HL-60 (cell line): ENCODE results near the gene SLC22A4.

ENCODE experiments used
- DNase-seq, 2 experiments: peaks; one replicate each; pipeline ENCODE4 v3.0.0-alpha.2; 2010 to 2020; ENCODE audit warnings: low read depth in 1 of 2, low spot score in 1 of 2
- H3K27ac ChIP-seq: fragments of 250-450 bp; sonication (Bioruptor Pico); replicated peaks from 2 replicates; pipeline ENCODE4 v1.5.1; 2020; ENCODE audit warnings: mild to moderate bottlenecking, moderate library complexity
- H3K27me3 ChIP-seq: fragments of 250-450 bp; sonication (Bioruptor Pico); 2 replicates; pipeline ENCODE4 v1.5.1; 2021; ENCODE audit warnings: mild to moderate bottlenecking, moderate library complexity; ENCODE audit not compliant: insufficient read depth, poor library complexity, severe bottlenecking
- H3K4me3 ChIP-seq: replicated peaks from 2 replicates; pipeline ENCODE4 v1.5.1; 2011; ENCODE audit warnings: mild to moderate bottlenecking, control low read depth, low read length; ENCODE audit not compliant: insufficient read depth
- GABPA ChIP-seq: IDR thresholded peaks from 2 replicates; pipeline ENCODE4 v1.6.1; 2012; ENCODE audit warnings: low read depth
- POLR2AphosphoS5 ChIP-seq: IDR thresholded peaks from 2 replicates; pipeline ENCODE4 v1.6.1; 2012; ENCODE audit warnings: low read depth
- SPI1 ChIP-seq: IDR thresholded peaks from 2 replicates; pipeline ENCODE4 v1.6.1; 2012; ENCODE audit warnings: low read depth, mild to moderate bottlenecking, borderline replicate concordance
- TF ChIP-seq, protein P1 (sequence below): IDR thresholded peaks from one replicate; pipeline ENCODE4 v1.5.1; 2011; ENCODE audit warnings: low read length, control low read depth, inconsistent platforms; ENCODE audit not compliant: insufficient read depth
- TF ChIP-seq, protein P2 (sequence below): IDR thresholded peaks from 2 replicates; pipeline ENCODE4 v1.6.1; 2012; ENCODE audit warnings: low read depth; ENCODE audit not compliant: insufficient replicate concordance

SLC22A4 gene

DNA sequence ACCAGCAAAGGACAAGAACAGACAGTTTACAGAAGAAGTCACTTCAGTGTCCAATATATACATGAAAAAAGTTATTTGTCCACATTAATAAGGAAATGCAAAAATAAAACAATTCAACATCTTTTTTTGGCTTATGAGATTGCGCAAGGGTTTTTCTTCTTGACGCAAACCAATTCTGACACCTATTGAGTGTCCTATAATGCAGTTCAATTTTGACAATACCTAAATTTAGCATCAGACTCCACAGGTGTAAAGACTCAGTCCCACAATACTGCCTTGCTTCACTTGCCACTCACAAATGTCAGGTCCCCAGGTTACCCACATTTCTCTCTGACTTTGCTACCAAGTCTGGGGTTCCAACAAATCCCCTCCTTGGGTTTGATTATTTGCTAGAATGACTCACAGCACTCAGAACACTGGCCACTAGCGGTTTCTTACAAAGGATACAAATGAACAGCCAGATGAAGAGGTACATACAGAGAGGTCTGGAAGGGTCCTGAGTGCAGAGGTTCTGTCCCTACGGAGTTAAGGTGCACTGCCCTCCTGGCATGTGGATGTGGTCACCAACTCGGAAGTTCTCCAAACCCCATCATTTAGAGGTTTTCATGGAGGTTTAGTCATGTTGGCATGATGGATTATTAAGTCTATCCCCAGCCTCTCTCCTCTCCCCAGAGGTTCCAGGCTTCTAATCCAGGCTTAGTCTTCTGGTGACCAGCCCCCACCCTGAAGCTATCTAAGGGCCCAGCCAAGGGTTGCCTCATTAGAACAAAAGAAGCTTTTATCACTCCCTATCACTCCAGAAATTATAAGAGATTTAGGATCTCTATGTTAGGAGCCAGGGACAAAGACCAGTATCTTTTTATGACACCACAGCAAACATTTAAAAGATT lies 48.3 kb downstream of the SLC22A4 start:
- no peaks in the 10 kb centered on the region for H3K27me3 ChIP-seq
- no peak overlapping the region for H3K27ac ChIP-seq
- DNase-seq, result no peak
- TF ChIP-seq POLR2AphosphoS5, result no peak
- TF ChIP-seq, protein P1, sequence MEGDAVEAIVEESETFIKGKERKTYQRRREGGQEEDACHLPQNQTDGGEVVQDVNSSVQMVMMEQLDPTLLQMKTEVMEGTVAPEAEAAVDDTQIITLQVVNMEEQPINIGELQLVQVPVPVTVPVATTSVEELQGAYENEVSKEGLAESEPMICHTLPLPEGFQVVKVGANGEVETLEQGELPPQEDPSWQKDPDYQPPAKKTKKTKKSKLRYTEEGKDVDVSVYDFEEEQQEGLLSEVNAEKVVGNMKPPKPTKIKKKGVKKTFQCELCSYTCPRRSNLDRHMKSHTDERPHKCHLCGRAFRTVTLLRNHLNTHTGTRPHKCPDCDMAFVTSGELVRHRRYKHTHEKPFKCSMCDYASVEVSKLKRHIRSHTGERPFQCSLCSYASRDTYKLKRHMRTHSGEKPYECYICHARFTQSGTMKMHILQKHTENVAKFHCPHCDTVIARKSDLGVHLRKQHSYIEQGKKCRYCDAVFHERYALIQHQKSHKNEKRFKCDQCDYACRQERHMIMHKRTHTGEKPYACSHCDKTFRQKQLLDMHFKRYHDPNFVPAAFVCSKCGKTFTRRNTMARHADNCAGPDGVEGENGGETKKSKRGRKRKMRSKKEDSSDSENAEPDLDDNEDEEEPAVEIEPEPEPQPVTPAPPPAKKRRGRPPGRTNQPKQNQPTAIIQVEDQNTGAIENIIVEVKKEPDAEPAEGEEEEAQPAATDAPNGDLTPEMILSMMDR, result no peak
- no peak for TF ChIP-seq GABPA
- H3K4me3 ChIP-seq, result no peak overlapping the region

GRCh38 chr5:132344775-132345514 lies 50.8 kb downstream of the SLC22A4 start:
- TF ChIP-seq, protein P1, result no peak
- TF ChIP-seq SPI1 (no peak), POLR2AphosphoS5 (no peak), GABPA (no peak)
- TF ChIP-seq, protein P2, sequence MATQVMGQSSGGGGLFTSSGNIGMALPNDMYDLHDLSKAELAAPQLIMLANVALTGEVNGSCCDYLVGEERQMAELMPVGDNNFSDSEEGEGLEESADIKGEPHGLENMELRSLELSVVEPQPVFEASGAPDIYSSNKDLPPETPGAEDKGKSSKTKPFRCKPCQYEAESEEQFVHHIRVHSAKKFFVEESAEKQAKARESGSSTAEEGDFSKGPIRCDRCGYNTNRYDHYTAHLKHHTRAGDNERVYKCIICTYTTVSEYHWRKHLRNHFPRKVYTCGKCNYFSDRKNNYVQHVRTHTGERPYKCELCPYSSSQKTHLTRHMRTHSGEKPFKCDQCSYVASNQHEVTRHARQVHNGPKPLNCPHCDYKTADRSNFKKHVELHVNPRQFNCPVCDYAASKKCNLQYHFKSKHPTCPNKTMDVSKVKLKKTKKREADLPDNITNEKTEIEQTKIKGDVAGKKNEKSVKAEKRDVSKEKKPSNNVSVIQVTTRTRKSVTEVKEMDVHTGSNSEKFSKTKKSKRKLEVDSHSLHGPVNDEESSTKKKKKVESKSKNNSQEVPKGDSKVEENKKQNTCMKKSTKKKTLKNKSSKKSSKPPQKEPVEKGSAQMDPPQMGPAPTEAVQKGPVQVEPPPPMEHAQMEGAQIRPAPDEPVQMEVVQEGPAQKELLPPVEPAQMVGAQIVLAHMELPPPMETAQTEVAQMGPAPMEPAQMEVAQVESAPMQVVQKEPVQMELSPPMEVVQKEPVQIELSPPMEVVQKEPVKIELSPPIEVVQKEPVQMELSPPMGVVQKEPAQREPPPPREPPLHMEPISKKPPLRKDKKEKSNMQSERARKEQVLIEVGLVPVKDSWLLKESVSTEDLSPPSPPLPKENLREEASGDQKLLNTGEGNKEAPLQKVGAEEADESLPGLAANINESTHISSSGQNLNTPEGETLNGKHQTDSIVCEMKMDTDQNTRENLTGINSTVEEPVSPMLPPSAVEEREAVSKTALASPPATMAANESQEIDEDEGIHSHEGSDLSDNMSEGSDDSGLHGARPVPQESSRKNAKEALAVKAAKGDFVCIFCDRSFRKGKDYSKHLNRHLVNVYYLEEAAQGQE, result no peak
- no peak overlapping the region for H3K27ac ChIP-seq
- no peak for DNase-seq
- no peaks in the 10 kb centered on the region for H3K27me3 ChIP-seq
- no peak overlapping the region for H3K4me3 ChIP-seq

DNA sequence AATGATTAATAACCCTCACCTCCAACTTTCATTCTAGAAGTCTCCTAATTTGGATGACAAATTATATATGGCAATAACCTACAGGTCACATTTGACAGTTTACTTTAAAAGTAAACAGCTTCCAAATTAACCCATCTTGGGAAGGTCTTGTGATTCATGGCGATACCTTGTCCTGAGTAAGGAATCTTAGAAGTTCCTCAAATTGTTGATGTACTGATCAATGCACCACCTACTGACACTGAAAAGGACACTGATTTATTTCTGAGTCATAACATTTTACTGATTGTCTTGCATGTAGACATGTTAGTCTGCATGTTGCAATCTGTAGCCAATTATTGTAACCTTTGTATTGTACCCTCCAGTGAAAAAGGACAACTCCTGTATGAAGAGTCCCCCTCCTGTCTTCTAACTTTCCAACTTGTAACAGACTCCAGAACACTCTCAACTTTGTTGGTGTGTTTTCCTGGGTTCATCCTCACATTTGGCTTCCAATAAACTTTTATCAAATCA lies 59.3 kb downstream of the SLC22A4 start:
- Histone ChIP-seq H3K4me3 (no peak overlapping the region), H3K27ac (no peak overlapping the region), H3K27me3 (no peaks in the 10 kb centered on the region)
- TF ChIP-seq, protein P2, result no peak
- TF ChIP-seq, protein P1, result no peak
- TF ChIP-seq SPI1 (no peak), POLR2AphosphoS5 (no peak), GABPA (no peak)
- no peak for DNase-seq
